HG03460 (cell line): ENCODE measurements around the gene ABCC2.
"Not testable (repeated sequence)": the region's sequence is repeated elsewhere in the genome, so short reads cannot be mapped to it uniquely, and the experiment has no call there.

Experiments
- ATAC-seq: cut with Tn5 transposase; IDR thresholded peaks from one replicate; pipeline ENCODE4 v1.9.1; 2021; ENCODE audit not compliant: unreplicated experiment

Gene ABCC2

DNA sequence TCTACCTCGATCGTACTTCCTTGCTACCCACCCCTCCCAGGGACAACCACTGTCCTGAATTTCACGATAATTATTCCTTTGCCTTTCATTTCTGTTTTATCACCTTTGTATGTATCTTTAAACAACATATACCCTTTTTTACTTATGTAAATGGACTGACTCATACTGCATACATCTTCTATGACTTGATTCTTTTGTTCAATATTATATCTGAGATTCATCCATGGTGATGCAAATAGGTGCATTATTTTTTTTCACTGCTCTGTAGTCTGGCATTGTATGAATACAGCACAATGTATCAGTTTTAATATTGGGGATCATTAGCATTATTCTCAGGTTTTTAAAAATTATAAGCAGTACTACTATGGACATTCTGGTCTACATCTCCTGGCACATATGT, 69.4 kb downstream of the ABCC2 start:
- no peak for ATAC-seq

DNA sequence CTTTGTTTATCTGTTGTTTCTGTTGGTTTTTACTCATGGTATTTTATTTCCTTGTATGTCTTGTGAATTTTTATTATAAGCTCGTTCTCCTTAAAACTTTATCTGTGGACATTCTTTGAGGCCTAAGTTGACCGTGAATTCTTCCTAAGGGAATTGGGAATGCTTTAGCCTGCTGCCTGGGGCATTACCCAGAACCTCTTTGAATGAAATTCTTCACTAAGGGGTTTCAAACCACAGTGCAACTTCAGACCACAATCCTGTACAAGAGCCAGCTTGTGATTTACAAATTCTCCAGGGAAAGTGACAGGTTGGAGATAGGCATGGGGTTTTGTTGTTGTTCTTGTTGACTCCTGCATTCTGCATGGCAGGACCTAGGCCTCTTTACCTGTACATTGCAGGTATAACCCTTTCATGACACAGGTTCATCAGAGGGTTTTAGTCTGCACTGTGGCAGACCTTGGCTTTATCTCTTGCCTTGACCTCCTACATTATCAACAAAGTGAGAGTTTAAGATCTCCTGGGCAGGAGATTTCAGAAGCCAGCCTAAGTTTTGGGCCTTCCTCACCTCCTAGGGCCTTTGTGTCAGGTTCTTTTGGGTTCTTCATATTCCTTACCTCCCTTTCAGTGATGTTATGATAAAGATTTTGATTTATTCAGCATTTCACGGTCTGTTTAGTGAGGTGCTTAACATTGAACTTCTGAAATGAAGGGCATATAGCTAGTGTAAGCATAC, 70.2 kb downstream of the ABCC2 start:
- ATAC-seq: no peak

DNA sequence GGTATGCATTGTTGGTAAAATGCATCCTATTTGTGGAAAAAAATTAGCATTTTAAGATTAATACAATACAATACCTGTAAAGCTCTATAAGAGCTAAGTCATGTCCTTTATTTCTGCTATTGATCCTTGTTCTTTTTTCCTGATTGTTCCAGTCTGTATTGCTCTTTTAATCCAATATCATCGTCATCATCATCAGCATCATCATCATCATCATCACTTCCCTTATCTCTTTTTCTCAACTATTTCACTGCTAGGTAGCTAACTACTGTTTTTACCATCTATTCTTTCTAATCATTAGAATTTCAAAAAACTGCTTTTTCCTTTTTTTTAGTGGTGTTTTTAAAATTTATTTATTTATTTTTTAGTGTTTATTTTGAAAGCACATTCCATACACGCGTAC, 71.2 kb downstream of the ABCC2 start:
- no peak for ATAC-seq

GRCh38 chr10:99854860-99855259, 72.4 kb downstream of the ABCC2 start:
- no peak for ATAC-seq

- no peak for ATAC-seq
Observed at GRCh38 chr10:99855479-99856071, 73.1 kb downstream of the ABCC2 start.

DNA sequence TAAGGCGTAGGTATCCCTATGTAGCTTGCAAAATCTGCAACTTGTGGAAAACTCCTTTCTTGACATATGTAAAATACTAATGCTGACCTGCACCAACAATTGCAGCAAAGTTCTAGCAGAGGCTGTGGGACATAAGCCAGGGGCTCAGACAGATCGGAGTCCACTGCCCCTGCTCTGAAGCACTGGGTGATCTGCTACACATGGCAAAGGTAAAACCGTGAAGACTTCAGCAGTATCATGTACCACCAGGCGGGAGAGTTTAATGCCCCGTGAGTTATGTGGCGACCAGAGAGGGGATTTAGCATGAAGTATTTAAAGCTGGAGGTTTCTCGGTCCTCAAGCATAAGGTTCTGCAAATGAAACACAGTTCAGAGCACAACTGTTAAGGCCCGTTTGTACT, 76.4 kb downstream of the ABCC2 start:
- no peak for ATAC-seq

GRCh38 chr10:99859585-99859984, 77.1 kb downstream of the ABCC2 start:
- no peak for ATAC-seq

DNA sequence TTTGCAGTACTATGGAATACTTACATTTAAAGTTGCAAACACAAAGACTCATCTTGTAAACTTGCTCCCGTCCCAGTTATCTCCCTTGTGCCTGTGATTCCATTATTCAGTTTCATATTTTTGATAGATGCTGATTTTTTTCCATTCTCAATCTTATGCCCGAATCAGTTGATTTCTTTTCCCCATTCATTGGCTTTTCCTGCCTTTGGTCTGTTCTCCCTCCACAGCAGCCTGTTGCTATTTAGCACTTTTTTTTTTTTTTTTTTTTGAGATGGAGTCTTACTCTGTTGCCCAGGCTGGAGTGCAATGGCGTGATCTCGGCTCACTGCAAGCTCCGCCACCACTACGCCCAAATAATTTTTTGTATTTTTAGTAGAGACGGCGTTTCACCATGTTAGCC, 78.0 kb downstream of the ABCC2 start:
- ATAC-seq: no peak

GRCh38 chr10:99863535-99864240, 81.2 kb downstream of the ABCC2 start:
- ATAC-seq: not testable (repeated sequence)

DNA sequence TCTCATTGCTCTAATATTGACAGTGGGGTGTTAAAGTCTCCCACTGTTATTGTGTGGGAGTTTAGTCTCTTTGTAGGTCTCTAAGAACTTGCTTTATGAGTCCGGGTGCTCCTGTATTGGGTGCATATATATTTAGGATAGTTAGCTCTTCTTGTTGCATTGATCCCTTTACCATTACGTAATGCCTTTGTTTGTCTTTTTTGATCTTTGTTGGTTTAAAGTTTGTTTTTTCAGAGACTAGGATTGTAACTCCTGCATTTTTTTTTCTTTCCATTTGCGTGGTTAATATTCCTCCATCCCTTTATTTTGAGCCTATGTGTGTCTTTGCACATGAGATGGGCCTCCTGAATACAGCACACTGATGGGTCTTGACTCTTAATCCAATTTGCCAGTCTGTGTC, 84.8 kb downstream of the ABCC2 start:
- ATAC-seq: not testable (repeated sequence)

GRCh38 chr10:99869581-99870122, 87.2 kb downstream of the ABCC2 start:
- ATAC-seq: no peak

- ATAC-seq: no peak
Observed at GRCh38 chr10:99870123-99870730, 87.8 kb downstream of the ABCC2 start.

DNA sequence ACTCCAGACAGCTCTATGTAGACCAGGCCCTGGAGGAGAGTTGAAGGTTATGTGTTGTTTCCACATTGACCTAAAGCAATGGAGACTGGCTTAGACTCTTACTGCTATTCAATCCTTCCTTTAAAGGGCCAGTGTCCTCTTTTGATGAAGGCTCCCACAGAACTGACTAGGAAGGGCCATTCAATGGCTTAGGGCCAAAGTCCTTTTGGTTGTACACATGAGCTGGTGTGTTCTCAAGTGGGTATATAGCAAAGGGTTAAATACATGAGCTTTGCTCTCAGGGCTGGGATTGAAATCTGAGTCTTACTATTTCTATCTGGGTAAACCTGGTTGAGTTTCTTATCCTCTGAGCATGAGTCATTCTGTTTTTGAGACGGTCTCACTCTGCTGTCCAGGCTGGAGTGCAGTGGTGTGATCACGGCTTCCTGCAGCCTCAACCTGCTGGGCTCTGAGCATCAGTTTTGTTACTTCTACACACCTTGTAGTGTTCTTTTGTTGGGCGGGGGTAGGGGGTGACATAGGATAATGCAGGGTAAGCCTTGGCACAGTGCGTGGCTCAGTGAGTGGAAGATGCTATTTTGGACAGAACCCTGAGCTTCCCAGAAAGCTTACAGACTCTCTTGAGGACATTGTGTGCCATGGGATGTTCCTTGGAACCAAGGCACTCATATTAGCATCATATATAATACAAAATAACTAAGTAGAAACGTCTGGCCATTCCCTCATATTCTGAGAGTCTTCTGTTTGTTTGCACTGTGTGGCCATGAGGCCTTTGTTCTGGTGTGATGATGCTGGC, 90.1 kb downstream of the ABCC2 start:
- ATAC-seq: no peak

DNA sequence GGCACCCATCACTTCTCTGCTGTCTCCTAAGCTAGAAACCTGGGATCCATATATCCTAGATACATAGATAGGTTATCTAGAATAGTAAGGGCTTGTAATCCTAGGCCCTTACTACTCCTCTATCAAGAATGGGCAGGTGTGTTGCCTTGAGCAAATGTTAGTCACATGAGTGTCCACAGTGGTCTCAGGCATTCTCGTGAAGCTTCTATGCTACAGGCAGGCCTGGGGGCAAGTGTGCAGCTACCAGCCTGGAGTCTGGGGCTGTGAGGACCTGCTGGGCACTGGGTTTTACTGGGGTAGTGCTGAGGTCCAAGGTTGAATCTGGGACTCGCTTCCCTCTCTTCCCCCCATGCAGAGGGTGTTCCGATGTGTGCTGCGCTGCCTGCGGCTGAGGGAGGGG, 91.4 kb downstream of the ABCC2 start:
- no peak for ATAC-seq

DNA sequence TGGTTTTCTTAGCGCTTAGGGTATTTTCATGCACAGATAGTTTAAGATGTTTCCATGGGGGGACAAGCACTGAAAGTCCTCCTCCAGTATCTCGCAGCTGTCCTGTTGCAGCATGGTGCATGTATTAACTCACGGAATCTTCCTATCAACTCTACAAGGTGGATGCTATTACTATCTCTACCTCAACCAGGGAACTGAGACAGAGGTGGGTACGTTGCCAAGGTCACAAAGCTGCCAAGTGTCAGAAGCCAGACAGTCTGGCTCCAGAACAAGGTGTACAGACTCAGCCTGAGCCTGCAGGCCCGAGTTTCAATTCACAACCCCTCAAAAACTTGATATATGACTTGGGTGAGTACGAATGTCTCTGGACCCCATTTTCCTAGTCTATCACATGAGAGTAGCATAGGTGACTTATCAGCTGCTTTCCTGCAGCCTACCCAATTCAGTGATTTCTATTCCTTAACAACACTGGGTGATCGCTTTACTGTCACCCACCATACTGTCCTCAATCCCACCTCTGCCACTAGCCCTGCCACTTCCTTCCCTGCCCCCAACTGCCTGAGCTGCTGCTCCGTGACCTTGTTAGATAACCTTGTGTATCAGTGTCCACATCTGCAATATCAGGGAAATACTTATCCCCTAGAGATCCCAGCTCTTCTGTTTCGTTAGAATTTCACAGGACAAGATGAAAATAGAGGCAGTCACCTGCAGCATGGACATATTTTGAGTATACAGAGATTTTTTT, 92.1 kb downstream of the ABCC2 start:
- no peak for ATAC-seq

DNA sequence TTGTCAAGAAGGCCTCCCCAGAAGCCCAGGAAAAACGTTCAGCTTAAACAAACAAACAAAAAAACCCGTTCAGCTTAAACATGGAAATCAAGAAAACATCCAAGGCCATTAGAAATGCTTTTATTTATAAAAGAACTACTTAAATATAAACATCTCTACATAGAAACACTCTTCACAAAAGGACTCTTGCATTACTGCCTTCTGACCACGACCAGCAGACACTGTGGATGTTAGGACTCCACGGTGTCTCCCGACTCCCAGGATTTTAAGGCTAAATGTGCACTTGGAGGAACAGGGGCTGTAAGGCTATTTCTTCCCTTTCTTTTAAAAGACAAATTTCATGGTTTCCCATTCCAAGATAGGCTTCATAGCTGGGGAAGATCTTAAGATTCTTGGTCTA, 93.0 kb downstream of the ABCC2 start:
- ATAC-seq: no peak

GRCh38 chr10:99880080-99880835, 97.8 kb downstream of the ABCC2 start:
- ATAC-seq: no peak

DNA sequence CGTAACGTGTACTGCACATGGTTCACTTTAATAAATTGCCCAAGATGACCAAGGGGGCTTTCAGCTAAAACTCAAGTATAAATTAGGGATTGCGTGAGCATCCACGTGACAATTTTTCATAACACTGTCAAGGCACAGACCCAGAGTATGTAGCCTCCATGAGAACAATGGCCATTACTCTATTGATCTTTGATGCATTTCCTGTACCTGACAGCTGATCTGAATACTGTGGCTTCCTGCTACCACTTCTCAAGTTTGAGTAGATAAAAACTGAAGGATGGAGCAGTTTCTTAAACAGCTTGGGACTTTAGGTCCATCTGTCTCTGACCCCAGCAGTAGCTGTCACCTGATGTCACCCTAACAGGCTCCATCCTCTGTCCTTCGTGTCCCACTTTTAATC, 98.9 kb downstream of the ABCC2 start:
- ATAC-seq: no peak

- ATAC-seq: no peak
Observed at GRCh38 chr10:99883523-99883922, 101.1 kb downstream of the ABCC2 start.
